Left renal cortex interstitium (tissue), 4 donors: Measurements from ENCODE around the gene PLXNB3. TPM values are rescaled to one million over a fixed set of nuclear protein-coding genes. Genes with fewer than 3 reads are reported as not detected.
"Not testable (repeated sequence)": the region's sequence is repeated elsewhere in the genome, so short reads cannot be mapped to it uniquely, and the experiment has no call there.

Source experiments
- DNase-seq, 4 donors: peaks; one replicate each; pipeline ENCODE4 v3.0.0-alpha.2; 2013; ENCODE audit warnings: low read depth in 4 of 4, low spot score in 2 of 4, missing footprints in 1 of 4
- polyA plus RNA-seq, 4 donors: library from polyadenylated mRNA; unstranded; fragments of 120-200 nt; gene quantifications; one replicate each; pipeline ENCODE4 v1.2.1, GENCODE V29; 2013; ENCODE audit not compliant: insufficient read length in 4 of 4

PLXNB3 gene
- 1 to 10 TPM; 1.3 to 2.1 (median 1.7) TPM for polyA plus RNA-seq

DNA sequence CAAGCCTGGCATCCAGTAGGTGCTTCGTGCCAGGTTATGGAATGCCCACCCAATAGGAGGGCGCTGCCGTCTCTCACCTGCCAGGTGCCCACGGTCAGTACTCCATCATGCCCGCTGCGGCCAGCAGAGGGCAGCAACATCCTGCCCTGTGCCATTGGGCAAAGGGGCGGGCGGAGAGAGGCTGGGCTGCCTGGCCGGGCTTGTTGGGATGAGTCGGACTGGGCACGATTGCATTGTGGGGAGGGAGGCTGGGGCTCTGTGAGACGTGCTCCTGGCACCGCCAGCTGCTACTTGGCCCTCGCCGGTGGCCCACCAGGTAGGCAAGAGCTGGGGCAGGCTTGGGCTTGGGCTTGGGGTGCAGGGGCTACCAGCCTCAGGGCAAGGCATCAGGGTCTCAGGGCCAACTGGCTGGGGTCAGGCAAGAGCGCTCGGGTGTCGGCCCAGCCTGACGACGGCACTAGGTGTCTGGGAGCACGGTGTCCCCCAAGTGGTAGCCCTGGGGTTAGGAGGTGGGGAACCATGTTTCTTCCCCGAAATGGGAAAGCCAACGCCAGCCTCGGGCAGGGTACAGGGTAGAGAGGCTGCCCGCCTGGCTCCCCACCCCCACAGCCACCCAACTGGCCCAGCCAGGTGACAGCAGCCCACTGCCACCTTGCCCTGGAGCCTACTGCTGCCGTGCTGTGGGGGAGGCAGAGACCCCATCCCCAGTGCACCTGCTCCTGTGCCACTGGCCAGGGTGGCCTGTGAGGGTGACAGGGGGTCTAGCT lies at the start of gene PLXNB3:
Gene PLXNB3 (plus strand): TSS at position 261 of the 767 bp plus-strand sequence. CDS start 1,287 bp downstream, outside the sequence.
- DNase-seq: no peak

DNA sequence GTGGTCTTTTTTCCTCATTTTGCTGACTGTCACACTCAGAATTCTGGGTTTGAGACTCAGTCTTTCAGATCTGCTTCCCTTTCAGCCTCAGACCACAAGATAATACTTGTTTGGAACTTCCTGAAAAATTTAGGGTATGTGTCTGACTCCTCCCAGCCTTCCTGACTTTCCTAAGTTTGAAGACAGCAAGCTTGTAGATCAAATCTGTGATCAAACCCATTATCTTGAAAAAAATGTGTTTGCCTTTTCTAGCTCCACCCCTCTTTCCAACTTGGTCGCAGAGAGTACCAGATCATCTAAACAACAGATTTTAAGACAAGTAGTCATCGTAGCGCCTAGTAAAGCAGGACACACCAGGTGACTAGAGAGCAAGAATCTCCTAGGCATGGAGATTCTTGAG lies 49.8 kb upstream of the PLXNB3 start:
- no peak for DNase-seq

DNA sequence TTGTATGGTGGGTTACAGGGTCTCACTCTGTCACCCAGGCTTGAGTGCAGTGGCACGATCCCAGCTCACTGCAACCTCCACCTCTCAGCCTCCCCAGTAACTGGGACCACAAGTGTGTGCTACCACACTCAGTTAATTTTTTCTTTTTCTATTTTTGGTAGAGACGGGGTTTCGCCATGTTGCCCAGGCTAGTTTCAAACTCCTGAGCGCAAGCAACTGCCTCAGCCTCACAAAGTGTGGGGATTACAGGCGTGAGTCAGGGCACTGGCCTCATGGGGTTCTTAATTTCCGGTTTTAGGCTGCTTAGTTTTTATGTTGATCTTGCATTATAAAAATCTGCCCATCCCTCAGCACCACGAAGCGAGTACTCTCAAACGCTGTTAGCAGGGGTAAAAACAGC lies 46.6 kb upstream of the PLXNB3 start:
- no peak for DNase-seq

DNA sequence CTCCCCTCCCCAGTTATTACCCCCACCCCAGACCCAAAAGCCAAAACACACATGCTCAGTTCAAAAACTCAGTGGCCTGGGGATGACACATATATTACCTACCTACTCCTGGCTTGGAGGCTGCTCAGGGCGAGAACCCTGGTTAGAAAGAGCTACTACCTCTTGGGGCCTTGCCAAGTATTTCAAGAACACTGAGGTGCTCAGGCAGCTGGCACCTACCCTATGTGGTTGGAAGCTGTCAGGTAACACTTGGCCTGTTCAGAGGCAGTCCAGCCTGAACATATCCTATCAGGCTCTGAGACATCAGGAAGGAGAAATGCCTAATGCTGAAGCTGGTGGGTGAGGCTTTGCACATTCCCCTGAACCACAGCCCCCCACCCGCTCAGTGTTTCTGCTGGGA lies 44.8 kb upstream of the PLXNB3 start:
- no peak for DNase-seq

DNA sequence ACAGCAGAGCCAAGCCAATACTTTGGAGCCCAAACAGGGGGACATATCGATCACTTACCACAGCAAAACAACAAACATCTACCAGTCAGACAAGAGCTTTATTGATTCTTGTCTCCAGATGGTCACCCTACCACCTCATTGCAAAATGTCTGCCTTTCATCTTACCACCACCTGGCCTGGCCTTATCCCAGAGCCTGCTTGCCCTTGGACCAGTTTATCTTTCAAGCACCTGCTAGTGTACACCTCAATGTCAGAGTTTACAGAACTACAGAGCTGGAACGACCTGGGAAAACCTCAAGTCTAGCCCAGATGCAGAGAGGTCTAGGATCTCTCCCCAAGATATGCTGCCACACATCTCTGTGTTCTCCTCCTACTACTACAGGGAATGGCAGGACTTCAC lies 44.3 kb upstream of the PLXNB3 start:
- DNase-seq: no peak

DNA sequence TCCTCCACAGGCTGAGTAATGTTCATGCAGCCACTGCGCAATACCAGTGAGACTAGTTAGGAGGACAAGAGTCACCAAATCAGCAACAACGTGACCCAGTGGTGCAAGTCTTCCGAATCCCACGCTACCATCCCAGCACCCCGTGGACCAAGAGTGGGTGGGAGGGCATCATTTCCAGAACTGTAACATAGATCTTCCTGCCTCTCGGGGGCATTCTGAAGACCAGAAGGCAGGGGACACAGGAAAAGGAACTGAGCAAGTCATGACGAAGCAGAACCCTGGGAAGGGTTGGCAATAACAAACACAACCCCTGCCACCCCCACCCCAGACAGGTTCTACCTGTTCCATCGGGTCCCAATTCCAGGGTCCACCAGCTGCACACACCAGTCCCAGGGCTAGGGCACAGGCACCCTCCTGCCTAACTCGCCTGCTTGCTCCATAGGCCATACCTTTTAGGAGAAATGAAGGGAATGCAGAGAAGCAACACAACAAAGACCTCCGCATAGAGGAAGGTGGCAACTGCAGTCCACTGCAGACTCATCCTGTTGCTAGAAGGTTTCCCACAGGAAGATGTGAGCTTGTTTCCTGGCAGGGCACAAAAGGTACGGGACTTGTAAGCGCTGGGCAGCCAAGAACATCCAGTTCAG lies 41.2 kb upstream of the PLXNB3 start:
- DNase-seq: no peak

DNA sequence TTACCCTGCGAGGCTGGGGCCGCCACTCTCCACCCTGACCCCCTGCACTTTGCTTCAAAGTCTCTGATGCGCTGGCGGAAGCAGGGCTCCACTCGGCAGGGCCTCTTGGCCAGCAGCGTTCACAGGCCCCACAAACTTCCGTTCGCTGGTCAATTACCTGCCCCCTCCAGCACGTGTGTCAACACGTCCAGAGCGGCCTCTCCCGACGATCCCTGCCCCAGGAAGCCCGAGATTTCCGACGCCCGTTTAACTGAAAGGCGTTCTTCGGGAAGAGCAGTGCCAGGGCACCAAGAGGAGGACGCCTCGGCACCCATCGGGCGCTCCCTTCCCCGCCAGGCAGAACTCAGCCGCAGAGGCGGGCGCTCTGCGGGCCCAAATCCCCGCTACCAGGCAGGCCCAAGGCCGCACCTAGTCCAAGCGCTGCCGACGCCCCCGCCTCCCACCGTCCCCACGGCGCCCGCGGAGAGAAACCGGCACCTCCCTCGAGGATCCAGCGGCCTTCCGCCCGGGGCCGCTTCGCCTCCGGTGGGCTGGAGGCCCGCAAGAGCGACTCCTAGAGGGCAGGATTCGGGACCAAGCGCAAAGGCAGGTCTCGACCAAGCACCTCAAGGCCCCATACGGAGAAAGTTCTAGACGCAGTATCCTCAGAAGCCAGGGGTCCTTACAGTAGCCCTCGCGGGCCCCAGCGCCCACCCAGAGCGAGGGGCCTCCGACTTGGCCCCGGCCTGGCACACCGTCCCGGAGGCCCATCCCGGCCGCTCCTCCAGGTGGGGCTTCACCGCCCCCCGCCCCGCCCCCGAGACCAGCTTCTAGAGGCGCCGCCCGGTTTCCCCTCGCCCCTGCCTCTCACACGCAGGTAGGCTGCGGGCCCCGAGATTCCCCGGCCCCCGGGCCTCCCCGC lies 40.4 kb upstream of the PLXNB3 start:
- no peak for DNase-seq

DNA sequence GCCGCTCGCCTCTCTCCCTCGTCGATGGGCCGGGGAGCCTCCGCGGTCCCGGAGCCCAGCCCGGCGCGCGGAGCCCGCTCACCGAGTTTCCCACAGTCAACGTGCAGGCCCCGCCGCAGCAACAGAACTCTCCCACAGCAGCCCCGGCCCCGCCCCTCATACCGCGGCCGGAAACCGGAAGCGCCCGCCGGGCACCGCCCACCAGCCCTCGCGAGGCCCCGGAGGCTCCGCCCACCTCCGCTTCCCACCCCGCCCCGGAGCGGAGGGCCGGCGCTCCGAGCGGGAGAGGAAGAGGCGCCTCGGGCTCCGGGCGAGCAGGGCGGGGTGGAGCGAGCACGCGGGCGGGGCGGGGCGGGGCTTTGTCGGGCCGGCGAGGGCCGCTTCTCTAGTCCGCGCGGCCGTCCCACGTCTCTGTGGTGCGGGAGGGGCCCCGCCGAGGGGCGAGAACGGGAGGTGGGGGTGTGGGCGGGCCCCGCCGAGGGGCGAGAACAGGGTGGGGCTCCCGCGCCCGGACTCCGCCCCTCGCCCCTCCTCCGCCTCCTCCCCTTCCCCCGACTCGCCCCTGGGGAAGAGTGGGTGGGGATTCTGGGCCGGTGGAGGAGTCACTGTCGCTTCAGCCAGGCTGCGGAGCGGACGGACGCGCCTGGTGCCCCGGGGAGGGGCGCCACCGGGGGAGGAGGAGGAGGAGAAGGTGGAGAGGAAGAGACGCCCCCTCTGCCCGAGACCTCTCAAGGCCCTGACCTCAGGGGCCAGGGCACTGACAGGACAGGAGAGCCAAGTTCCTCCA lies 39.6 kb upstream of the PLXNB3 start, which contains the start of the genes ABCD1 and BCAP31:
Gene ABCD1 (plus strand): TSS at position 605 of the 787 bp plus-strand sequence. CDS start 411 bp downstream, outside the sequence.
Gene BCAP31 (minus strand): TSS at position 136 of the 787 bp plus-strand sequence. CDS start 1,143 bp downstream, outside the sequence.
- DNase-seq: peak in 3 of 4 donors; percentile 63 to 73 (median 68)

DNA sequence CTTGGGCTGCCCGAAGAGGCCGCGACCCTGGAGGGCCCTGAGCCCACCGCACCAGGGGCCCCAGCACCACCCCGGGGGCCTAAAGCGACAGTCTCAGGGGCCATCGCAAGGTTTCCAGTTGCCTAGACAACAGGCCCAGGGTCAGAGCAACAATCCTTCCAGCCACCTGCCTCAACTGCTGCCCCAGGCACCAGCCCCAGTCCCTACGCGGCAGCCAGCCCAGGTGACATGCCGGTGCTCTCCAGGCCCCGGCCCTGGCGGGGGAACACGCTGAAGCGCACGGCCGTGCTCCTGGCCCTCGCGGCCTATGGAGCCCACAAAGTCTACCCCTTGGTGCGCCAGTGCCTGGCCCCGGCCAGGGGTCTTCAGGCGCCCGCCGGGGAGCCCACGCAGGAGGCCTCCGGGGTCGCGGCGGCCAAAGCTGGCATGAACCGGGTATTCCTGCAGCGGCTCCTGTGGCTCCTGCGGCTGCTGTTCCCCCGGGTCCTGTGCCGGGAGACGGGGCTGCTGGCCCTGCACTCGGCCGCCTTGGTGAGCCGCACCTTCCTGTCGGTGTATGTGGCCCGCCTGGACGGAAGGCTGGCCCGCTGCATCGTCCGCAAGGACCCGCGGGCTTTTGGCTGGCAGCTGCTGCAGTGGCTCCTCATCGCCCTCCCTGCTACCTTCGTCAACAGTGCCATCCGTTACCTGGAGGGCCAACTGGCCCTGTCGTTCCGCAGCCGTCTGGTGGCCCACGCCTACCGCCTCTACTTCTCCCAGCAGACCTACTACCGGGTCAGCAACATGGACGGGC lies 38.8 kb upstream of the PLXNB3 start:
- DNase-seq: no peak

DNA sequence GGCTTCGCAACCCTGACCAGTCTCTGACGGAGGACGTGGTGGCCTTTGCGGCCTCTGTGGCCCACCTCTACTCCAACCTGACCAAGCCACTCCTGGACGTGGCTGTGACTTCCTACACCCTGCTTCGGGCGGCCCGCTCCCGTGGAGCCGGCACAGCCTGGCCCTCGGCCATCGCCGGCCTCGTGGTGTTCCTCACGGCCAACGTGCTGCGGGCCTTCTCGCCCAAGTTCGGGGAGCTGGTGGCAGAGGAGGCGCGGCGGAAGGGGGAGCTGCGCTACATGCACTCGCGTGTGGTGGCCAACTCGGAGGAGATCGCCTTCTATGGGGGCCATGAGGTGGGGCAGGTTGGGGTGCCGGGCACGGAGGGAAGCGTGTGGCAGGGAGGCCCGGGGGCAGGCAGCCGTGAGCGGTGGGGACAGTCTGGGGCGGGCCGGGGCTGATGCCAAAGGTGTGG lies 38.2 kb upstream of the PLXNB3 start:
- DNase-seq: no peak

DNA sequence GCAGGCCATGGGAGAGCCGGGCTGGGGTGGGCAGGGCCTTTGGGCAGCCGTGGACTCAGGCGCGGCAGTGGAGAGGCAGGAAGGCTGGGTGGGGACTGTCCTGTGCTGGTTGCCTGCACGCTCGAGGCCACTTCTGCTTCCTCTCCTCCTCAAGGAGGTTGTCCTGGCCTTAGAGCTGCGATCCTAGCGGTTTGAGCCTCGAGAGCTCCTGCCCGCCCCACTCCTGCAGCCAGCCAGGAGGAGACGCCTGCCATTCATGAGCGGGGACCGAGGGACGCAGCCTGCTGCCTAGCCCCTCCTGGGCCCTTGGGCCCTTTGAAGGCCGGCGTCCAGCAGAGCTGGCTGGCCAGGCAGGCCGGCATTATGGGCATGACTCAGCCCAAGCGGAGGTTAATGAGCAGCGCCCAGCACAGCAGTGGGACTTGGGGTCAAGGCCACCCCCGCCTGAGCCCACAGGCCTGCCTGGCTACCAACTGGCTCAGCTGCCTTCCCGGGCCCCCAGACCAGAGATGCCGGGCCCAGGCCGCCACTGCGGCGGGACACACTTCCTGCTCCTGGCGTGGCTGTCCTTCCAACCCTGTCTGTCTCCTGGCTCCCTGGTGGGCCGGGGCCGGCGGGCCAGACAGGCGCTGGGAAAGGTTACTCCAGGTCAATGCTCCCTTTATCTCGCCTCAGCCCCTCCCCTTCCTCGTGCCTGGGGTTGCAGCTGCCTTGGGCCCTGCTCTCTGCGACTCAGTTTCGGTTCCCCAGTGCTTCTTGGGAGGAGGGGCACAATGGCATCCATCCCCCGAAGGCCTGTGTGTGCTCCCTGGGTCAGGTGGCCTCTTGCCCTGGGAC lies 37.5 kb upstream of the PLXNB3 start:
- no peak for DNase-seq

DNA sequence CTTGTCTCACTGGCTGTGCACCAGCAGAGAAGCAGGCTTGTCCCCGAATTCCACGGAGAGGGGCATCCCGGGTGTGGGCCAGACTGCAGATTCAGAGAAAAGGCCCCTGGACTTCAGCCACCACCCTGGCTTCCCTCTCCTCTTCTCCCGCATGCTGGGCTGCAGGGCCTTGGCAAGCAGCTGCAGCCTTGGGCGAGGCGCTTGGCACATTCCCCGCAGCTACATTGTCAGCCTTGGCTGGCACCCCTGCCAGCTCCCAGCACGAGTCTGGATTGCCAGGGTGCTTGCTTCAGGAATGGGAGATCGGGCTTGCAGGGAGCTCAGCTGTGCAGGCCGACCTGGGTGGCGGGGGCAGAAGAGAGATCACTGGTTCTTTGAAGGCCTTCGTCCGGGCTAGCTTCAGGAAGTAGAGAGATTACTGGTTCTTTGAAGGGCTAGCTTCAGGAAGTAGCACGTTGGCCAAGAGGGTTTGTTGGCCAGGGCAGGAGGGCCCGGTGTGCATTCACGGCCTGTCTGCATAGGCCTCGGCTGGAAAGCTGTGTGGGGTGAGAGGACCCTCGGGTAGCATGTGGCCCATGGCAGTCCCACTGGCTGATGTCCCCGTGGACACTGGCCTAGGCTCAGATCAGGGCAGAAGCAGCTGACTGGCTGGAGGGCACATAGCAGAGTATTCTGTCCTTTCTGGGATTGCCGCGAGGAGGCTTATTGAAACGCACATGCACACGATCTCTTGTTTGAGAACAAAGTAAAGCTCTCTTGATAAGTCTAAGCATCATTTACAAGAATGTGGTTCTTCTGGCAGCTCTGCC lies 36.7 kb upstream of the PLXNB3 start:
- DNase-seq: no peak

DNA sequence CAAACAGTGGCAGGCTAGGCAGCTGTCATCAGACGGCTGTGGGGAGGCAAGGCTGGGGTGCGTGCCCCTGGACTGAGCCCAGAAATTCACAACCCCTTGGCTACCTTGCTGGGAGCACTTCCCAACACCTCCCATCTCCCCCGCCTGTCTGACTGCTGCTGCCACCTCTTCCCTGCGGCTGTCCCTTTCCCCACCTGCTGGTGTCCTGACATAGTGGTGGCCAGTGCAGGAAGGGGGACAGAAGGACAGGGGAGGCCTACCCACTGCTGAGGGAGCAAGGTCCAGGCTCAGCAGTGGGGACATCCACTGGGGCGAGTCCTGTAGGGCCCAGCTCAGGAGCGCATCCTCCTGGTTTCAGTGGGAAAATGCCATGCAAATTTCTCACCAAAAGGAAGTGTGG lies 36.0 kb upstream of the PLXNB3 start:
- DNase-seq: no peak

DNA sequence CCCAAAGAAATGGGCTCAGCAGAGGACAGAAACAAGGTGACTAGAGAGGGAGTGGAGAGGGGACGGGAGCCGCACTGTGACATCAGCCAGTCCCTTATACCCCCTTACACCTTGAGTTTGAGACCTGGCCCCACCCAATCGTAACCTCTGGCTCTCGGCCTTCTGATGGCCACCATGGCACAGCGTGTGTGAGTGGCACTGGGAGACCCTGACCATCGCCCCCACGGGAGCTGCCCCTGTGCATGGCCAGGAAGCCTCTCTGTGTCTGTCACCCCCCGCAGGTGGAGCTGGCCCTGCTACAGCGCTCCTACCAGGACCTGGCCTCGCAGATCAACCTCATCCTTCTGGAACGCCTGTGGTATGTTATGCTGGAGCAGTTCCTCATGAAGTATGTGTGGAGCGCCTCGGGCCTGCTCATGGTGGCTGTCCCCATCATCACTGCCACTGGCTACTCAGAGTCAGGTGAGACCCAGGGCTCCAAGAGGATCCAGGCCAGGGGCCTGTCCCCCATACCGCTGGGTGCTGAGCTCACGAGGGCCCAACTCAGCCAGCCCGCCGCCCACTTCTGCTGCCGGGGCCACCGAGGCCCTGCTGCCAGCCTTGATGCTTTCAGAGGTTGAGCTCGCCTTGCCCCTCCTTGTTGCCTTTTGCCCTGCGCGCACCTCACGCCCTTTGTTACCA lies 35.0 kb upstream of the PLXNB3 start:
- DNase-seq: no peak

DNA sequence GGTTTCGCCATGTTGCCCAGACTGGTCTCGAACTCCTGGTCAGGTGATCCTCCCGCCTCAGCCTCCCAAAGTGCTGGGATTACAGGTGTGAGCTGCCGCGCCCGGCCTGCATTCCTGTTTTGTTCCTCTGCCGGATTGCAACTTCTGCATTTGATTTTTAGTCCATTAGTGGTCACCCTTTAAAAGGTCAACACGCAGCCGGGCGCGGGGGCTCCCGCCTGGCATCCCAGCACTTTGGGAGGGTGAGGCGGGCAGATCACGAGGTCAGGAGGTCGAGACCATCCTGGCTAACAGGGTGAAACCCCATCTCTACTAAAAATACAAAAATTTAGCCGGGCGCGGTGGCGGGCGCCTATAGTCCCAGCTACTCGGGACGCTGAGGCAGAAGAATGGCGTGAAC lies 33.9 kb upstream of the PLXNB3 start:
- not testable (repeated sequence) for DNase-seq

DNA sequence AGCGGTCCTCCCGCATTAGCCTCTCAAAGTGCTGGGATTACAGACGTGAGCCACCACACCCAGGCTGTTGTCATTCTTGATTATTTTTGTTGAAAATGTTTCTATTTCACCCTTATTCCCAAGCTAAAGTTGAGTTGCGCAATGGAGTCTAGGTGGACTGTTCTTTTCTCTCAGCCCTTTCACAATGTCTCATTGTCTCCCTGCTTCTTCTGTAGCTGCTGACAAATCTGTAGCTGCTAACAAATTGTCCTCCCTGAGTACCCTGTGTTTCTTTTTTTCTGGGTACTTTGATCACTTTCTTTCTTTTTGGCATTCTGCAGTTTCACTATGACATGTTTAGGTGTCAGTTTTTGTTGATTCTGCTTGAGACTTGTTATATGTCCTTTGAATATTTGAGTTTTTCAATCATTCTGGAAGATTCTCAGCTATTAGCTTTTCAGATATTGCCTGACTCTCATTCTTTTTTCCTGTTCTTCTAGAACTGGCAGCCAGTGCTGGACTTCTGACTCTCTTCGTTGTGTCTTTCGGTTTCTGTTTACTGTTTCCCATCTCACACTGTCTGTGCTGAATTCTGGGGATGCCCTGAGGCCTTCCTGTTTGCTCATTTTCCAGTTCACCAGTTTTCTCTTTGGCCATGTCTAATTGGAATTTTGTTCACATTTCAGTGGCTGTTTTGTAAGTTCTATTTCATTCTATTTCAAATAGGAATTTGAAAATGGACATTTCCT lies 32.8 kb upstream of the PLXNB3 start:
- no peak for DNase-seq
